HepG2 (cell line): ENCODE measurements around the gene AFAP1. TPM values are rescaled to one million over a fixed set of nuclear protein-coding genes. Genes with fewer than 3 reads are reported as not detected.

ENCODE experiments used
- ATAC-seq: fragments of 200-7000 bp; cut with Tn5 transposase; 3 replicates; pipeline ENCODE4 v1.9.1; 2020; ENCODE audit warnings: mild to moderate bottlenecking, moderate library complexity
- BruUV-seq: library from RNA; stranded (reverse); fragments of 400-500 nt; replicated peaks from 2 replicates; lab custom pipeline; 2021; lab: Mats Ljungman, UMichigan
- CTCF ChIA-PET: fragments of 300-600 bp; formaldehyde crosslinking; extraction: SDS; loops from one replicate; lab custom pipeline; 2021; ENCODE audit warnings: low total read pairs, inconsistent platforms, low intra/inter-chr PET ratio; lab: Yijun Ruan, JAX
- POLR2A ChIA-PET: fragments of 350-600 bp; sonication (Branson Sonifier 250); formaldehyde crosslinking; loops from one replicate; lab custom pipeline; 2020; ENCODE audit warnings: antibody characterized with exemption, inconsistent platforms; lab: Yijun Ruan, JAX
- DNase-seq: peaks from one replicate; pipeline ENCODE4 v3.0.0-alpha.2; 2015; ENCODE audit warnings: low spot score
- FAIRE-seq: peaks from 3 replicates; lab custom pipeline; 2011; peaks lifted over from hg19 to GRCh38; lab: Jason Lieb, UNC
- H2AFZ ChIP-seq: one replicate; pipeline ENCODE4 v1.6.1; 2011; ENCODE audit warnings: low read length, inconsistent platforms
- H3K27ac ChIP-seq: fragments of 300-600 bp; 3 replicates; pipeline ENCODE4 v1.8.0; 2011; ENCODE audit warnings: mixed run types, mild to moderate bottlenecking, mixed read lengths, low read length, inconsistent platforms; ENCODE audit not compliant: insufficient read depth; ENCODE audit errors: extremely low read length
- H3K27me3 ChIP-seq, 2 experiments: fragments of 200-600 bp in 1 of 2; 2 replicates in 1 of 2; 3 replicates in 1 of 2; pipeline versions ENCODE4 v1.6.0 to v1.8.0; 2011; ENCODE audit warnings: low read length in 2 of 2, mild to moderate bottlenecking in 2 of 2, moderate library complexity in 2 of 2, inconsistent platforms in 1 of 2; ENCODE audit not compliant: insufficient read depth in 2 of 2, control insufficient read depth in 1 of 2
- H3K36me3 ChIP-seq, 2 experiments: fragments of 200-600 bp in 1 of 2; replicated peaks in 1 of 2; 2 replicates in 1 of 2; 3 replicates in 1 of 2; pipeline versions ENCODE4 v1.5.1 to v1.8.0; 2011; ENCODE audit warnings: low read length in 2 of 2, inconsistent platforms in 1 of 2; ENCODE audit not compliant: insufficient read depth in 2 of 2, control insufficient read depth in 1 of 2
- H3K4me1 ChIP-seq: 2 replicates; pipeline ENCODE4 v1.5.1; 2012; ENCODE audit warnings: low read length, inconsistent platforms; ENCODE audit not compliant: insufficient read depth
- H3K4me2 ChIP-seq: 2 replicates; pipeline ENCODE4 v1.6.0; 2011; ENCODE audit warnings: low read depth, low read length, inconsistent platforms
- H3K4me3 ChIP-seq, 3 experiments: fragments of 200-600 bp in 1 of 3; sonication (generic), shearing (Covaris generic) in 1 of 3; replicated peaks in 1 of 3; 2 replicates each; pipeline ENCODE4 v1.5.1; 2011 to 2016; ENCODE audit warnings: low read length in 3 of 3, inconsistent platforms in 2 of 3, low read depth in 2 of 3, mild to moderate bottlenecking in 2 of 3, control low read depth in 1 of 3, mixed read lengths in 1 of 3; ENCODE audit not compliant: insufficient read depth in 1 of 3
- H3K79me2 ChIP-seq: one replicate; pipeline ENCODE4 v1.6.1; 2011; ENCODE audit warnings: low read length, inconsistent platforms; ENCODE audit not compliant: insufficient read depth
- H3K9ac ChIP-seq: 2 replicates; pipeline ENCODE4 v1.6.0; 2011; ENCODE audit warnings: mild to moderate bottlenecking, low read depth, low read length, inconsistent platforms; ENCODE audit not compliant: insufficient read depth
- H3K9me3 ChIP-seq: 2 replicates; pipeline ENCODE4 v1.5.1; 2012; ENCODE audit warnings: mild to moderate bottlenecking, low read length
- H4K20me1 ChIP-seq: 2 replicates; pipeline ENCODE4 v1.6.0; 2011; ENCODE audit warnings: inconsistent platforms, mild to moderate bottlenecking, low read length, moderate library complexity; ENCODE audit not compliant: insufficient read depth
- ERF ChIP-seq: IDR thresholded peaks from 2 replicates; pipeline ENCODE4 v1.6.1; 2018; ENCODE audit warnings: missing biosample characterization, missing genetic modification reagents
- SMARCE1 ChIP-seq: fragments of 450-650 bp; IDR thresholded peaks from 2 replicates; pipeline ENCODE4 v1.6.1; 2017; ENCODE audit warnings: borderline replicate concordance
- TARDBP ChIP-seq: sonication (generic); formaldehyde crosslinking; IDR thresholded peaks from 2 replicates; pipeline ENCODE4 v1.8.0; 2022; ENCODE audit warnings: mild to moderate bottlenecking, missing genetic modification reagents
- ZNF431 ChIP-seq: sonication (generic); formaldehyde crosslinking; IDR thresholded peaks from 2 replicates; pipeline ENCODE4 v1.9.0; 2022; ENCODE audit warnings: missing genetic modification reagents, low read depth, mild to moderate bottlenecking, borderline replicate concordance
- WGBS: methylation state at CpG from one replicate; pipeline ENCODE4 v1.1.6; 2017; ENCODE audit warnings: low lambda C conversion rate; 5-methylcytosine and 5-hydroxymethylcytosine counted together
- in situ Hi-C: cut with HindIII; loops from 2 replicates; pipeline ENCODE4 v1.10.0; 2017; ENCODE audit warnings: low pct_unique_long_range_greater_than_20kb; ENCODE audit not compliant: extremely low pct_ligation_motif_present
- intact Hi-C: fragments of 100-400 bp; cut with micrococcal nuclease; formaldehyde crosslinking; loops from one replicate; pipeline ENCODE4 v1.10.0; 2022; ENCODE audit not compliant: unreplicated experiment
- polyA plus RNA-seq, 8 experiments: library from polyadenylated mRNA; depleted of rRNA in 3 of 8; stranded (reverse) in 7 of 8; unstranded in 1 of 8; fragments of >200 nt; fragmentation: Illumina TruSeq in 4 of 8; extraction: Trizol in 4 of 8; gene quantifications; 2 replicates each; pipeline versions ENCODE4 v1.2.1 to v1.2.3, GENCODE V29; 2011 to 2016; ENCODE audit warnings: low read depth in 4 of 8, missing spikeins in 1 of 8, mixed read lengths in 1 of 8; ENCODE audit not compliant: insufficient read depth in 1 of 8
- total RNA-seq, 5 experiments: library from RNA; depleted of rRNA; stranded (reverse); fragments of >200 nt; fragmentation: Illumina TruSeq; extraction: Trizol; gene quantifications; 2 replicates each; pipeline ENCODE4 v1.2.3, GENCODE V29; 2016; ENCODE audit warnings: low read depth in 1 of 5
- TF ChIP-seq, protein P1 (sequence below): sonication (generic); formaldehyde crosslinking; IDR thresholded peaks from 2 replicates; pipeline ENCODE4 v1.4.0; 2020; ENCODE audit warnings: missing genetic modification reagents, borderline replicate concordance
- TF ChIP-seq, protein P2 (sequence below): sonication (generic); formaldehyde crosslinking; IDR thresholded peaks from 2 replicates; pipeline ENCODE4 v1.4.0; 2020; ENCODE audit warnings: low read depth, missing genetic modification reagents
- TF ChIP-seq, protein P3 (sequence below): sonication (generic); IDR thresholded peaks from 2 replicates; pipeline ENCODE4 v1.6.1; 2016; ENCODE audit warnings: low read depth, borderline replicate concordance

The AFAP1 gene
- total and polyA plus RNA-seq, 2 of the 13 experiments (the other 11 are each of a cell fraction or from before 2014, with no cell fraction given) = 2.5 TPM

DNA sequence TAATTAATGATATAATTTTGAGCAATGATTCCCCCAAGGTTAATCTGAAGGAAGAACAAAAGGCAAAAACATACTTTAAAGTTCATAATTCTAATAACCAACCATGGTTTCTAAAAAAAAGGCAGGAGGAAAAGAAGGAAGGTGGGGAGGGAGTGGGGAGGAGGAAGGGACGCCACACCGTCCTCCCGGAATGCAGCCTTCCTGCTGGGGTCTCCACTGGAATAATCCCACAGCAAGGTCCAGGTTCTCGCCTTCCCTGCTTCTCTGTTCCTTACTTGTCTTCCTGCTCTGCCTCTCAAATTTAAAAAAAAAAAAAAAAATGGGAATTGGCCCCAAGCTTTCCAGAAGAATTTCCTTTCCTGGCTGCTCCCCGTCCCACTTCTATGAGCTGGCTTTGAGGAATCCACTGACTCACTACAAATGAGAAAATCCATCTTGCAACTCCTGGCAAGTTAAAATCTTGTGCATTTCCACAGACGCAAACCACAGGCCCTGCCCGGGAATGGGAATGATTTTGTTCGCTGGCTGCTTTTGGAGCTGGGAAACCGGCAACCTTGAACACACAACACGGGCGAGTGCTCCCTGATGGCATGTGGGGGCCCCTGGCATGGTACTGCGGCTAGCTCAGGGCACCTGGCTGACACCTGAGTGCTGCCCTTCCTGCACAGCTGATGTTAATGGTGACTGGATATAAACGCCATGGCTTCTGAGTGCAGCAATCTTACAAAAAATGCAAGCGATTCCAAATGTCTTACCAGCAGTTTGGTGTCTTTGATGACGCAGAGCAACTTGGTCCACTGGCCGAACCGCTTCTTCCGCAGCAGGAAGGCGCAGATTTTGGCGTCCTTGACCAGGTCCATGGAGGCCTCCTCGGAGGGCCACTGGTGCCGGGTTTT lies 97.0 kb downstream of the AFAP1 start:
- H3K4me3 ChIP-seq = no peak overlapping the region
- H3K79me2 ChIP-seq = no peaks in the 10 kb centered on the region
- H3K4me1 ChIP-seq = peaks cover 20% of the 10 kb centered on the region
- POLR2A ChIA-PET = interaction anchor here (0.8 kb wide), 1 partner anchor 38 kb away, joined by 5 read pairs; no protein-coding TSS in a partner anchor
- 97% methylated on average over 17 of the region's 22 CpGs for WGBS
- H4K20me1 ChIP-seq = no peaks in the 10 kb centered on the region
- in situ Hi-C loops (no loop called here), intact Hi-C loops (no loop called here)
- no peak overlapping the region for H2AFZ ChIP-seq
- H3K36me3 ChIP-seq = peaks cover 1 to 6% of the 10 kb centered on the region in 2 experiments; a peak in 2 of 5 replicates
- no peak overlapping the region for H3K4me2 ChIP-seq
- BruUV-seq = no TSS peak
- H3K9me3 ChIP-seq = no peaks in the 10 kb centered on the region
- TF ChIP-seq, protein P1, sequence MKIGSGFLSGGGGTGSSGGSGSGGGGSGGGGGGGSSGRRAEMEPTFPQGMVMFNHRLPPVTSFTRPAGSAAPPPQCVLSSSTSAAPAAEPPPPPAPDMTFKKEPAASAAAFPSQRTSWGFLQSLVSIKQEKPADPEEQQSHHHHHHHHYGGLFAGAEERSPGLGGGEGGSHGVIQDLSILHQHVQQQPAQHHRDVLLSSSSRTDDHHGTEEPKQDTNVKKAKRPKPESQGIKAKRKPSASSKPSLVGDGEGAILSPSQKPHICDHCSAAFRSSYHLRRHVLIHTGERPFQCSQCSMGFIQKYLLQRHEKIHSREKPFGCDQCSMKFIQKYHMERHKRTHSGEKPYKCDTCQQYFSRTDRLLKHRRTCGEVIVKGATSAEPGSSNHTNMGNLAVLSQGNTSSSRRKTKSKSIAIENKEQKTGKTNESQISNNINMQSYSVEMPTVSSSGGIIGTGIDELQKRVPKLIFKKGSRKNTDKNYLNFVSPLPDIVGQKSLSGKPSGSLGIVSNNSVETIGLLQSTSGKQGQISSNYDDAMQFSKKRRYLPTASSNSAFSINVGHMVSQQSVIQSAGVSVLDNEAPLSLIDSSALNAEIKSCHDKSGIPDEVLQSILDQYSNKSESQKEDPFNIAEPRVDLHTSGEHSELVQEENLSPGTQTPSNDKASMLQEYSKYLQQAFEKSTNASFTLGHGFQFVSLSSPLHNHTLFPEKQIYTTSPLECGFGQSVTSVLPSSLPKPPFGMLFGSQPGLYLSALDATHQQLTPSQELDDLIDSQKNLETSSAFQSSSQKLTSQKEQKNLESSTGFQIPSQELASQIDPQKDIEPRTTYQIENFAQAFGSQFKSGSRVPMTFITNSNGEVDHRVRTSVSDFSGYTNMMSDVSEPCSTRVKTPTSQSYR (CRISPR knock-in tag) = no peak
- TF ChIP-seq, protein P2, sequence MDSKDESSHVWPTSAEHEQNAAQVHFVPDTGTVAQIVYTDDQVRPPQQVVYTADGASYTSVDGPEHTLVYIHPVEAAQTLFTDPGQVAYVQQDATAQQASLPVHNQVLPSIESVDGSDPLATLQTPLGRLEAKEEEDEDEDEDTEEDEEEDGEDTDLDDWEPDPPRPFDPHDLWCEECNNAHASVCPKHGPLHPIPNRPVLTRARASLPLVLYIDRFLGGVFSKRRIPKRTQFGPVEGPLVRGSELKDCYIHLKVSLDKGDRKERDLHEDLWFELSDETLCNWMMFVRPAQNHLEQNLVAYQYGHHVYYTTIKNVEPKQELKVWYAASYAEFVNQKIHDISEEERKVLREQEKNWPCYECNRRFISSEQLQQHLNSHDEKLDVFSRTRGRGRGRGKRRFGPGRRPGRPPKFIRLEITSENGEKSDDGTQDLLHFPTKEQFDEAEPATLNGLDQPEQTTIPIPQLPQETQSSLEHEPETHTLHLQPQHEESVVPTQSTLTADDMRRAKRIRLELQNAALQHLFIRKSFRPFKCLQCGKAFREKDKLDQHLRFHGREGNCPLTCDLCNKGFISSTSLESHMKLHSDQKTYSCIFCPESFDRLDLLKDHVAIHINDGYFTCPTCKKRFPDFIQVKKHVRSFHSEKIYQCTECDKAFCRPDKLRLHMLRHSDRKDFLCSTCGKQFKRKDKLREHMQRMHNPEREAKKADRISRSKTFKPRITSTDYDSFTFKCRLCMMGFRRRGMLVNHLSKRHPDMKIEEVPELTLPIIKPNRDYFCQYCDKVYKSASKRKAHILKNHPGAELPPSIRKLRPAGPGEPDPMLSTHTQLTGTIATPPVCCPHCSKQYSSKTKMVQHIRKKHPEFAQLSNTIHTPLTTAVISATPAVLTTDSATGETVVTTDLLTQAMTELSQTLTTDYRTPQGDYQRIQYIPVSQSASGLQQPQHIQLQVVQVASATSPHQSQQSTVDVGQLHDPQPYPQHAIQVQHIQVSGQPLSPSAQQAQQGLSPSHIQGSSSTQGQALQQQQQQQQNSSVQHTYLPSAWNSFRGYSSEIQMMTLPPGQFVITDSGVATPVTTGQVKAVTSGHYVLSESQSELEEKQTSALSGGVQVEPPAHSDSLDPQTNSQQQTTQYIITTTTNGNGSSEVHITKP (CRISPR knock-in tag) = no peak
- TF ChIP-seq TARDBP (CRISPR knock-in tag) (no peak), ZNF431 (no peak), SMARCE1 (no peak), ERF (no peak)
- TF ChIP-seq, protein P3, sequence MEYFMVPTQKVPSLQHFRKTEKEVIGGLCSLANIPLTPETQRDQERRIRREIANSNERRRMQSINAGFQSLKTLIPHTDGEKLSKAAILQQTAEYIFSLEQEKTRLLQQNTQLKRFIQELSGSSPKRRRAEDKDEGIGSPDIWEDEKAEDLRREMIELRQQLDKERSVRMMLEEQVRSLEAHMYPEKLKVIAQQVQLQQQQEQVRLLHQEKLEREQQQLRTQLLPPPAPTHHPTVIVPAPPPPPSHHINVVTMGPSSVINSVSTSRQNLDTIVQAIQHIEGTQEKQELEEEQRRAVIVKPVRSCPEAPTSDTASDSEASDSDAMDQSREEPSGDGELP = no peak
- no peak overlapping the region for H3K27ac ChIP-seq
- no peak overlapping the region for H3K9ac ChIP-seq
- no peak for FAIRE-seq
- no peaks in the 10 kb centered on the region for H3K27me3 ChIP-seq
- ATAC-seq = no peak
- DNase-seq = no peak
- CTCF ChIA-PET = no interaction called here
